DOHH2 (cell line): Measurements from ENCODE around the gene CENPW.

ENCODE experiments used
- H3F3A ChIP-seq: fragments of 200-600 bp; sonication (generic), shearing (Covaris generic); 2 replicates; pipeline ENCODE4 v1.6.0; 2016; ENCODE audit warnings: antibody characterized with exemption, mild to moderate bottlenecking; ENCODE audit not compliant: control insufficient read depth, insufficient read depth
- H3K27ac ChIP-seq: fragments of 200-600 bp; sonication (generic); 2 replicates; pipeline ENCODE4 v1.5.1; 2014; ENCODE audit warnings: low read depth, mild to moderate bottlenecking, low read length, moderate library complexity
- H3K27me3 ChIP-seq: fragments of 200-600 bp; sonication (generic); 2 replicates; pipeline ENCODE4 v1.6.1; 2014; ENCODE audit warnings: mild to moderate bottlenecking, low read length, mixed read lengths; ENCODE audit not compliant: control insufficient read depth
- H3K36me3 ChIP-seq: fragments of 200-600 bp; sonication (generic); 2 replicates; pipeline ENCODE4 v1.6.1; 2014; ENCODE audit warnings: mild to moderate bottlenecking, low read length, moderate library complexity, mixed read lengths; ENCODE audit not compliant: control insufficient read depth
- H3K4me1 ChIP-seq: fragments of 200-600 bp; sonication (generic); 2 replicates; pipeline ENCODE4 v1.6.1; 2014; ENCODE audit warnings: mild to moderate bottlenecking, low read length, mixed read lengths; ENCODE audit not compliant: control insufficient read depth
- H3K4me2 ChIP-seq: fragments of 200-600 bp; sonication (generic); 2 replicates; pipeline ENCODE4 v1.6.0; 2014; ENCODE audit warnings: mild to moderate bottlenecking, low read length, moderate library complexity
- H3K4me3 ChIP-seq: fragments of 200-600 bp; sonication (generic); 2 replicates; pipeline ENCODE4 v1.5.1; 2014; ENCODE audit warnings: mild to moderate bottlenecking, low read length, mixed read lengths
- H3K79me2 ChIP-seq: fragments of 200-600 bp; sonication (generic); 2 replicates; pipeline ENCODE4 v1.6.1; 2014; ENCODE audit warnings: mild to moderate bottlenecking, low read length, mixed read lengths; ENCODE audit not compliant: control insufficient read depth
- H3K9me2 ChIP-seq: fragments of 200-600 bp; sonication (generic); replicated peaks from 2 replicates; pipeline ENCODE4 v1.6.1; 2014; ENCODE audit warnings: mild to moderate bottlenecking, low read length, mixed read lengths; ENCODE audit not compliant: control insufficient read depth
- H3K9me3 ChIP-seq: fragments of 200-600 bp; sonication (generic); 2 replicates; pipeline ENCODE4 v1.6.1; 2014; ENCODE audit warnings: antibody characterized with exemption, low read length, mixed read lengths; ENCODE audit not compliant: control insufficient read depth, insufficient read depth
- H4K20me1 ChIP-seq: fragments of 200-600 bp; sonication (generic); 2 replicates; pipeline ENCODE4 v1.6.0; 2014; ENCODE audit warnings: low read depth, mild to moderate bottlenecking, antibody characterized with exemption, low read length, moderate library complexity; ENCODE audit not compliant: control insufficient read depth, insufficient read depth
- CTCF ChIP-seq: fragments of 200-600 bp; sonication (generic); IDR thresholded peaks from one replicate; pipeline ENCODE4 v1.5.1; 2014; ENCODE audit warnings: antibody characterized with exemption, mild to moderate bottlenecking, low read depth, low read length; ENCODE audit not compliant: poor library complexity, severe bottlenecking
- EZH2phosphoT487 ChIP-seq: fragments of 200-600 bp; sonication (generic); IDR thresholded peaks from 2 replicates; pipeline ENCODE4 v1.6.1; 2017; ENCODE audit warnings: borderline replicate concordance, mild to moderate bottlenecking, antibody characterized with exemption, low read length, moderate library complexity, mixed read lengths

Gene CENPW

DNA sequence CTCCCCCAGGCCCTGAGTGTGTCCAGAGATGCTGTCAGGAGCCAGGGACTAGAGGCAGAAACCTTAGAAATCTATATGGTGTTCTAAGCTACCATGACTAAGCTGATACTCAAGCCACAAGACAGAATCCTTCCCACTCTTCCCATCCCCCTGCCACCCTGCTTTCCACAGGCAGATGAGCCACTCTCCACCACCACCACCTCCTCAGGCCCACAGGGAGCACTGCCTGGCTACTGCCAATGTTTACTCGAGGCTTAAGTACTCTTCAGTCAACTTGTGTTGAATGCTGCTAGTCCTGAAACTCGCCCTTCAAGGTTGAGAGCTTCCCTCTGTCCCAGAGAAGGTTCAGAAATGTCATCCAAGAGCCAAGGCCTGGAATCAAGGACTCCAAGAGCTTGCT, 56.2 kb downstream of the CENPW start:
- TF ChIP-seq CTCF (no peak), EZH2phosphoT487 (no peak)
- H3K4me3 ChIP-seq, result no peak overlapping the region
- H3F3A ChIP-seq, result no peaks in the 10 kb centered on the region
- H3K4me1 ChIP-seq, result no peaks in the 10 kb centered on the region
- H4K20me1 ChIP-seq, result no peaks in the 10 kb centered on the region
- no peaks in the 10 kb centered on the region for H3K36me3 ChIP-seq
- peaks cover 2% of the 10 kb centered on the region for H3K27me3 ChIP-seq
- no peak overlapping the region for H3K4me2 ChIP-seq
- no peak overlapping the region for H3K27ac ChIP-seq
- H3K79me2 ChIP-seq, result no peaks in the 10 kb centered on the region
- no peaks in the 10 kb centered on the region for H3K9me3 ChIP-seq
- H3K9me2 ChIP-seq, result no peaks in the 10 kb centered on the region
